CD14-positive monocyte (primary cell): ENCODE measurements around the gene NFXL1. TPM values are rescaled to one million over a fixed set of nuclear protein-coding genes. Genes with fewer than 3 reads are reported as not detected.

Source experiments
- DNase-seq, 3 donors: peaks; one replicate each; pipeline ENCODE4 v3.0.0-alpha.2; 2011 to 2022
- H2AFZ ChIP-seq: 2 replicates; pipeline ENCODE4 v1.6.0; 2012; ENCODE audit warnings: mild to moderate bottlenecking, low read depth, low read length, inconsistent platforms; ENCODE audit not compliant: insufficient read depth, poor library complexity, severe bottlenecking
- H3K27ac ChIP-seq, 2 donors: 1 replicate in 1 of 2; 2 replicates in 1 of 2; pipeline ENCODE4 v1.5.1; 2012 to 2013; ENCODE audit warnings: low read length in 2 of 2, control low read depth in 1 of 2, inconsistent platforms in 1 of 2, low read depth in 1 of 2, mild to moderate bottlenecking in 1 of 2
- H3K27me3 ChIP-seq, 2 donors: one replicate each; pipeline versions ENCODE4 v1.6.0 to v1.6.1; 2011 to 2013; ENCODE audit warnings: low read length in 2 of 2; ENCODE audit not compliant: control insufficient read depth in 2 of 2, insufficient read depth in 2 of 2
- H3K36me3 ChIP-seq, 2 donors: replicated peaks in 1 of 2; 1 replicate in 1 of 2; 2 replicates in 1 of 2; pipeline versions ENCODE4 v1.5.1 to v1.6.1; 2012 to 2013; ENCODE audit warnings: low read length in 2 of 2, control low read depth in 1 of 2, inconsistent platforms in 1 of 2, mild to moderate bottlenecking in 1 of 2; ENCODE audit not compliant: insufficient read depth in 2 of 2, control insufficient read depth in 1 of 2
- H3K4me1 ChIP-seq, 2 donors: 1 replicate in 1 of 2; 2 replicates in 1 of 2; pipeline versions ENCODE4 v1.5.1 to v1.6.1; 2012 to 2013; ENCODE audit warnings: low read length in 2 of 2, control low read depth in 1 of 2, inconsistent platforms in 1 of 2, mild to moderate bottlenecking in 1 of 2, moderate library complexity in 1 of 2; ENCODE audit not compliant: insufficient read depth in 2 of 2, control insufficient read depth in 1 of 2
- H3K4me2 ChIP-seq: replicated peaks from 2 replicates; pipeline ENCODE3; 2012; ENCODE audit warnings: low read length, moderate library complexity, mild to moderate bottlenecking; ENCODE audit not compliant: poor library complexity, severe bottlenecking; ENCODE audit errors: extremely low read depth
- H3K4me3 ChIP-seq, 3 experiments: fragments of 200-600 bp in 1 of 3; sonication (generic) in 1 of 3; replicated peaks in 1 of 3; 1 replicate in 2 of 3; 2 replicates in 1 of 3; pipeline ENCODE4 v1.5.1; 2011 to 2013; ENCODE audit warnings: low read length in 3 of 3, mild to moderate bottlenecking in 3 of 3, control low read depth in 2 of 3, low read depth in 2 of 3, inconsistent platforms in 1 of 3, moderate library complexity in 1 of 3
- H3K79me2 ChIP-seq: 2 replicates; pipeline ENCODE4 v1.6.0; 2012; ENCODE audit warnings: mild to moderate bottlenecking, control low read depth, inconsistent platforms, low read length, moderate library complexity; ENCODE audit not compliant: insufficient read depth
- H3K9ac ChIP-seq: 2 replicates; pipeline ENCODE4 v1.6.0; 2017; ENCODE audit warnings: low read length, mild to moderate bottlenecking; ENCODE audit not compliant: insufficient read depth, poor library complexity, severe bottlenecking
- H3K9me3 ChIP-seq, 2 donors: replicated peaks in 1 of 2; 1 replicate in 1 of 2; 2 replicates in 1 of 2; pipeline versions ENCODE4 v1.5.1 to v1.6.1; 2012 to 2013; ENCODE audit warnings: low read length in 2 of 2, control low read depth in 1 of 2; ENCODE audit not compliant: control insufficient read depth in 1 of 2, insufficient read depth in 1 of 2
- H4K20me1 ChIP-seq: 2 replicates; pipeline ENCODE4 v1.6.0; 2012; ENCODE audit warnings: mild to moderate bottlenecking, low read length, control low read depth, moderate library complexity; ENCODE audit not compliant: insufficient read depth
- H3K27ac Mint-ChIP-seq, 7 donors: one replicate each; pipeline ENCODE4 v1.8.0; 2020; ENCODE audit warnings: mild to moderate bottlenecking in 7 of 7, mixed read lengths in 7 of 7, moderate library complexity in 6 of 7, inconsistent platforms in 2 of 7
- H3K27me3 Mint-ChIP-seq, 3 donors: one replicate each; pipeline ENCODE4 v1.8.0; 2021 to 2022; ENCODE audit warnings: low read depth in 3 of 3, mild to moderate bottlenecking in 3 of 3, mixed read lengths in 3 of 3, moderate library complexity in 3 of 3, inconsistent platforms in 1 of 3
- H3K36me3 Mint-ChIP-seq, 2 donors: one replicate each; pipeline ENCODE4 v1.8.0; 2020; ENCODE audit warnings: mixed read lengths in 2 of 2, inconsistent platforms in 1 of 2, mild to moderate bottlenecking in 1 of 2
- H3K4me1 Mint-ChIP-seq: one replicate; pipeline ENCODE4 v1.8.0; 2020; ENCODE audit warnings: mild to moderate bottlenecking, mixed read lengths
- H3K4me3 Mint-ChIP-seq, 2 donors: one replicate each; pipeline ENCODE4 v1.8.0; 2020; ENCODE audit warnings: mild to moderate bottlenecking in 2 of 2, mixed read lengths in 2 of 2, moderate library complexity in 1 of 2
- H3K9me3 Mint-ChIP-seq, 7 donors: one replicate each; pipeline ENCODE4 v1.8.0; 2020 to 2022; ENCODE audit warnings: mixed read lengths in 7 of 7, mild to moderate bottlenecking in 6 of 7, moderate library complexity in 6 of 7, inconsistent platforms in 2 of 7
- CTCF ChIP-seq: fragments of 200-600 bp; IDR thresholded peaks from one replicate; pipeline ENCODE4 v1.8.0; 2022; ENCODE audit warnings: antibody characterized with exemption, mild to moderate bottlenecking
- WGBS: methylation state at CpG from one replicate; pipeline ENCODE4 v1.1.5; 2013; ENCODE audit warnings: missing lambda C conversion rate; ENCODE audit not compliant: insufficient coverage; 5-methylcytosine and 5-hydroxymethylcytosine counted together
- intact Hi-C, 2 donors: fragments of 100-400 bp; cut with micrococcal nuclease; formaldehyde crosslinking; loops; one replicate each; pipeline versions ENCODE4 v1.15.0 to v1.15.1; 2023
- polyA plus RNA-seq, 3 donors: library from polyadenylated mRNA; depleted of rRNA in 1 of 3; unstranded in 2 of 3; stranded (reverse) in 1 of 3; fragments of 300-500 nt in 2 of 3; fragments of >200 nt in 1 of 3; fragmentation: Illumina TruSeq in 2 of 3; gene quantifications; 1 replicate in 2 of 3; 2 replicates in 1 of 3; pipeline ENCODE4 v1.2.3, GENCODE V29; 2012 to 2021

Gene NFXL1
- polyA plus RNA-seq, 3 donors, result 3.6 to 26.2 (median 10.6) TPM

- TF ChIP-seq CTCF, result no peak
- peaks cover 0 to 2% of the 10 kb centered on the region in 2 donors for H3K27me3 ChIP-seq
- H4K20me1 ChIP-seq, result no peaks in the 10 kb centered on the region
- H3K9me3 ChIP-seq, result no peaks in the 10 kb centered on the region
- no peaks in the 10 kb centered on the region for H3K79me2 ChIP-seq
- DNase-seq, result no peak
- 68% methylated on average over 2 of the region's 2 CpGs for WGBS
- Mint-ChIP-seq H3K27ac (no peak overlapping the region), H3K4me3 (no peak overlapping the region), H3K27me3 (peaks cover 0 to 2% (median 2%) of the 10 kb centered on the region in 3 donors), H3K36me3 (no peaks in the 10 kb centered on the region), H3K4me1 (peaks cover 21% of the 10 kb centered on the region), H3K9me3 (peaks cover 0 to 3% (median 0%) of the 10 kb centered on the region in 7 donors)
- H2AFZ ChIP-seq, result no peak overlapping the region
- no peak overlapping the region for H3K9ac ChIP-seq
- H3K36me3 ChIP-seq, result no peaks in the 10 kb centered on the region
- no peak overlapping the region for H3K27ac ChIP-seq
- peaks cover 8 to 14% of the 10 kb centered on the region in 2 donors for H3K4me1 ChIP-seq
- intact Hi-C loops, result no loop called here
- no peak overlapping the region for H3K4me2 ChIP-seq
- no peak overlapping the region for H3K4me3 ChIP-seq
Observed at GRCh38 chr4:47816748-47817147, 97.6 kb downstream of the NFXL1 start.

GRCh38 chr4:47814618-47815295 is 99.6 kb downstream of the NFXL1 start:
- Histone ChIP-seq H3K36me3 (no peaks in the 10 kb centered on the region), H3K27ac (no peak overlapping the region), H3K9me3 (no peaks in the 10 kb centered on the region), H3K79me2 (no peaks in the 10 kb centered on the region), H3K27me3 (peaks cover 0 to 2% of the 10 kb centered on the region in 2 donors), H3K4me3 (no peak overlapping the region), H3K4me1 (peaks cover 4 to 10% of the 10 kb centered on the region in 2 donors), H2AFZ (no peak overlapping the region), H3K4me2 (no peak overlapping the region), H3K9ac (no peak overlapping the region), H4K20me1 (no peaks in the 10 kb centered on the region)
- H3K4me1 Mint-ChIP-seq, result peaks cover 12% of the 10 kb centered on the region
- peaks cover 0 to 3% (median 0%) of the 10 kb centered on the region in 7 donors for H3K9me3 Mint-ChIP-seq
- DNase-seq, result no peak
- intact Hi-C loops, result no loop called here
- TF ChIP-seq CTCF, result no peak
- H3K27me3 Mint-ChIP-seq, result peaks cover 0 to 4% (median 1%) of the 10 kb centered on the region in 3 donors
- WGBS, result no CpG with 5 or more reads among the region's 6 CpGs
- H3K27ac Mint-ChIP-seq, result no peak overlapping the region
- H3K36me3 Mint-ChIP-seq, result no peaks in the 10 kb centered on the region
- H3K4me3 Mint-ChIP-seq, result no peak overlapping the region
